Astrocyte (in vitro differentiated cells and primary cell): Measurements from ENCODE around the gene ITCH.

Experiments used
- CTCF ChIP-seq: IDR thresholded peaks from 2 replicates; pipeline ENCODE4 v1.5.1; 2011; ENCODE audit warnings: low read depth, mild to moderate bottlenecking, inconsistent platforms, low read length, moderate library complexity; ENCODE audit not compliant: insufficient read depth
- EZH2 ChIP-seq: IDR thresholded peaks from 2 replicates; pipeline ENCODE4 v1.6.1; 2012; ENCODE audit warnings: mild to moderate bottlenecking, low read length, inconsistent platforms; ENCODE audit not compliant: insufficient read depth

- no peak for TF ChIP-seq CTCF
- no peak for TF ChIP-seq EZH2
These were observed 571 bp downstream of the ITCH start for GRCh38 chr20:34363465-34364222.
